Measurements from ENCODE around the gene SLA2.
"Not testable (repeated sequence)": the region's sequence is repeated elsewhere in the genome, so short reads cannot be mapped to it uniquely, and the experiment has no call there.

Gene SLA2, protein sequence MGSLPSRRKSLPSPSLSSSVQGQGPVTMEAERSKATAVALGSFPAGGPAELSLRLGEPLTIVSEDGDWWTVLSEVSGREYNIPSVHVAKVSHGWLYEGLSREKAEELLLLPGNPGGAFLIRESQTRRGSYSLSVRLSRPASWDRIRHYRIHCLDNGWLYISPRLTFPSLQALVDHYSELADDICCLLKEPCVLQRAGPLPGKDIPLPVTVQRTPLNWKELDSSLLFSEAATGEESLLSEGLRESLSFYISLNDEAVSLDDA

DNA sequence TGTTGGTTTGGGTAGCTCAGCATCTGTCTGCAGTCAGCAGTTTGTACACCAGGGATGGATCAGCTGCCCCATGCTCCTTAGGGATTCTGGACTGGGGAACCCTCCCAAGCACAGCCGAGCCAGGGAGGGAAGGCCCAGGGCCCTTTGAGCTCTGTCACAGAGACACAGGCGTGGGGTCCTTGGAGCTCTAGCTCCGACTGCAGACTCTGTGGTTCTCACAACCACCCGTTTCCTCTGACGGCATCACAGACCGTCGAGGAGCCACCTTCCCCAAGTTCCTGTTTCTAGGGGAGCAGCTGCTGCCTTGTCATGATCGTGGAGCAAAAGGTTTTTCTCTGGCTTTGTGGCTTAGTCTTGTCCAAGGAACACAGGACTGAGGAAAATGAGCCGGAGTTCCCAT, at the start of gene SLA2:
SLA2 (minus strand) TSS at position 199 of the 400 bp plus-strand sequence. CDS start 4,861 bp downstream, outside the sequence.
- TF ChIP-seq TOX (CRISPR knock-in tag; IDR thresholded peaks at IDR 0.05; ENCODE audit: borderline replicate concordance) (no peak), ZNF565 (CRISPR knock-in tag; conservative IDR thresholded peaks at IDR 0.05; ENCODE audit: low read depth) (no peak), ZFP3 (CRISPR knock-in tag; IDR thresholded peaks at IDR 0.05) (no peak), SNAI2 (CRISPR knock-in tag; IDR thresholded peaks at IDR 0.05) (no peak), ESRRG (CRISPR knock-in tag; IDR thresholded peaks at IDR 0.05) (no peak), ZC3H10 (CRISPR knock-in tag; IDR thresholded peaks at IDR 0.05) (no peak)
- TF ChIP-seq, protein P1, sequence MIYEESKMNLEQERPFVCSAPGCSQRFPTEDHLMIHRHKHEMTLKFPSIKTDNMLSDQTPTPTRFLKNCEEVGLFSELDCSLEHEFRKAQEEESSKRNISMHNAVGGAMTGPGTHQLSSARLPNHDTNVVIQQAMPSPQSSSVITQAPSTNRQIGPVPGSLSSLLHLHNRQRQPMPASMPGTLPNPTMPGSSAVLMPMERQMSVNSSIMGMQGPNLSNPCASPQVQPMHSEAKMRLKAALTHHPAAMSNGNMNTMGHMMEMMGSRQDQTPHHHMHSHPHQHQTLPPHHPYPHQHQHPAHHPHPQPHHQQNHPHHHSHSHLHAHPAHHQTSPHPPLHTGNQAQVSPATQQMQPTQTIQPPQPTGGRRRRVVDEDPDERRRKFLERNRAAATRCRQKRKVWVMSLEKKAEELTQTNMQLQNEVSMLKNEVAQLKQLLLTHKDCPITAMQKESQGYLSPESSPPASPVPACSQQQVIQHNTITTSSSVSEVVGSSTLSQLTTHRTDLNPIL (CRISPR knock-in tag; IDR thresholded peaks at IDR 0.05; ENCODE audit: low read depth): no peak
- ATAC-seq: no peak

DNA sequence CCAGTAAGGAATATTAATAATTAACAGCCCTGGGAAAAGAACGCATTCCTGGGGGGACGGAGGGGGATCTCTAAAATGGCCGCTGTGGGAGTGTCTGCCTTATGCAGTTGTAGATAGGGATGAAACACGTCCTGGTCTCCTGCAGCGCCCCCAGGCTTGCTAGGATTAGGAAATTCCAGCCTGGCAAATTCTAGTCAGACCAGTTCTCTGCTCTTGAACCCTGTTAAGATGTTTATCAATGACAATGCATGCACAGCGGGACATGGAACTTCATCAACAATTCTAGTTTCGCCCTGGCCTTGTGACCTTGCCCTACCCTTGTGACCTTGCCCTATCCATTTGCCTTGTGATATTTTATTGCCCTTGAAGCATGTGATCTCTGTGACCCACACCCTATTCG, 49.5 kb upstream of the SLA2 start:
- not testable (repeated sequence) for ATAC-seq

DNA sequence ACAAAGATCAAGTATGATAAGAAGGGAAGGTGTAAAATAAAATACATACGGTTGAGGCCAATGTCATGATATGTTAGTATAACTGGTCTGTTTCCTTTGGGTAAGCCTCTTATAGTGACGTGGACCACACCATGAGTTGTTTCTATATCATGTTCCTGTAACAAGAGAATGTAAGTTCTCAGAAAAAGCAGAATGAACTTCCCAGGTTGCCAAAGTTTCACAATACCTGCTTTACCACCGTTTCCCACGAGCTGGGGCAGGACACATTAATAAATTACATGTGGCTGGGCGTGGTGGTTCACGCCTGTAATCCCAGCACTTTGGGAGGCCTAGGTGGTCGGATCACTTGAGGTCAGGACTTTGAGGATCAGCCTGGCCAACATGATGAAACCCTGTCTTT, 42.6 kb upstream of the SLA2 start:
- TF ChIP-seq PPARA (CRISPR knock-in tag; IDR thresholded peaks at IDR 0.05; ENCODE audit: borderline replicate concordance): no peak
- TF ChIP-seq TCF4 (CRISPR knock-in tag; IDR thresholded peaks at IDR 0.05; ENCODE audit: borderline replicate concordance): no peak
- TF ChIP-seq, protein P2, sequence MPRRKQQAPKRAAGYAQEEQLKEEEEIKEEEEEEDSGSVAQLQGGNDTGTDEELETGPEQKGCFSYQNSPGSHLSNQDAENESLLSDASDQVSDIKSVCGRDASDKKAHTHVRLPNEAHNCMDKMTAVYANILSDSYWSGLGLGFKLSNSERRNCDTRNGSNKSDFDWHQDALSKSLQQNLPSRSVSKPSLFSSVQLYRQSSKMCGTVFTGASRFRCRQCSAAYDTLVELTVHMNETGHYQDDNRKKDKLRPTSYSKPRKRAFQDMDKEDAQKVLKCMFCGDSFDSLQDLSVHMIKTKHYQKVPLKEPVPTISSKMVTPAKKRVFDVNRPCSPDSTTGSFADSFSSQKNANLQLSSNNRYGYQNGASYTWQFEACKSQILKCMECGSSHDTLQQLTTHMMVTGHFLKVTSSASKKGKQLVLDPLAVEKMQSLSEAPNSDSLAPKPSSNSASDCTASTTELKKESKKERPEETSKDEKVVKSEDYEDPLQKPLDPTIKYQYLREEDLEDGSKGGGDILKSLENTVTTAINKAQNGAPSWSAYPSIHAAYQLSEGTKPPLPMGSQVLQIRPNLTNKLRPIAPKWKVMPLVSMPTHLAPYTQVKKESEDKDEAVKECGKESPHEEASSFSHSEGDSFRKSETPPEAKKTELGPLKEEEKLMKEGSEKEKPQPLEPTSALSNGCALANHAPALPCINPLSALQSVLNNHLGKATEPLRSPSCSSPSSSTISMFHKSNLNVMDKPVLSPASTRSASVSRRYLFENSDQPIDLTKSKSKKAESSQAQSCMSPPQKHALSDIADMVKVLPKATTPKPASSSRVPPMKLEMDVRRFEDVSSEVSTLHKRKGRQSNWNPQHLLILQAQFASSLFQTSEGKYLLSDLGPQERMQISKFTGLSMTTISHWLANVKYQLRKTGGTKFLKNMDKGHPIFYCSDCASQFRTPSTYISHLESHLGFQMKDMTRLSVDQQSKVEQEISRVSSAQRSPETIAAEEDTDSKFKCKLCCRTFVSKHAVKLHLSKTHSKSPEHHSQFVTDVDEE (CRISPR knock-in tag; IDR thresholded peaks at IDR 0.05): no peak
- no peak for TF ChIP-seq ISL1 (CRISPR knock-in tag; IDR thresholded peaks at IDR 0.05)
- no peak for TF ChIP-seq ARNTL (CRISPR knock-in tag; IDR thresholded peaks at IDR 0.05; ENCODE audit: borderline replicate concordance, low read depth)
- no peak for TF ChIP-seq BACH2 (CRISPR knock-in tag; IDR thresholded peaks at IDR 0.05; ENCODE audit: borderline replicate concordance)
- no peak for TF ChIP-seq RARB (CRISPR knock-in tag; IDR thresholded peaks at IDR 0.05)
- TF ChIP-seq ZC3H10 (CRISPR knock-in tag; IDR thresholded peaks at IDR 0.05): no peak
- no peak for TF ChIP-seq ZNF565 (CRISPR knock-in tag; conservative IDR thresholded peaks at IDR 0.05; ENCODE audit: low read depth)
- TF ChIP-seq ZFP30 (CRISPR knock-in tag; IDR thresholded peaks at IDR 0.05): no peak
- TF ChIP-seq ZFP3 (CRISPR knock-in tag; IDR thresholded peaks at IDR 0.05): no peak
- no peak for TF ChIP-seq SNAI2 (CRISPR knock-in tag; IDR thresholded peaks at IDR 0.05)
- TF ChIP-seq TOX (CRISPR knock-in tag; IDR thresholded peaks at IDR 0.05; ENCODE audit: borderline replicate concordance): no peak
- TF ChIP-seq, protein P3, sequence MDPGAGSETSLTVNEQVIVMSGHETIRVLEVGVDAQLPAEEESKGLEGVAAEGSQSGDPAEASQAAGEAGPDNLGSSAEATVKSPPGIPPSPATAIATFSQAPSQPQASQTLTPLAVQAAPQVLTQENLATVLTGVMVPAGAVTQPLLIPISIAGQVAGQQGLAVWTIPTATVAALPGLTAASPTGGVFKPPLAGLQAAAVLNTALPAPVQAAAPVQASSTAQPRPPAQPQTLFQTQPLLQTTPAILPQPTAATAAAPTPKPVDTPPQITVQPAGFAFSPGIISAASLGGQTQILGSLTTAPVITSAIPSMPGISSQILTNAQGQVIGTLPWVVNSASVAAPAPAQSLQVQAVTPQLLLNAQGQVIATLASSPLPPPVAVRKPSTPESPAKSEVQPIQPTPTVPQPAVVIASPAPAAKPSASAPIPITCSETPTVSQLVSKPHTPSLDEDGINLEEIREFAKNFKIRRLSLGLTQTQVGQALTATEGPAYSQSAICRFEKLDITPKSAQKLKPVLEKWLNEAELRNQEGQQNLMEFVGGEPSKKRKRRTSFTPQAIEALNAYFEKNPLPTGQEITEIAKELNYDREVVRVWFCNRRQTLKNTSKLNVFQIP (CRISPR knock-in tag; IDR thresholded peaks at IDR 0.05; ENCODE audit: borderline replicate concordance, low read depth): no peak
- ATAC-seq: no peak

DNA sequence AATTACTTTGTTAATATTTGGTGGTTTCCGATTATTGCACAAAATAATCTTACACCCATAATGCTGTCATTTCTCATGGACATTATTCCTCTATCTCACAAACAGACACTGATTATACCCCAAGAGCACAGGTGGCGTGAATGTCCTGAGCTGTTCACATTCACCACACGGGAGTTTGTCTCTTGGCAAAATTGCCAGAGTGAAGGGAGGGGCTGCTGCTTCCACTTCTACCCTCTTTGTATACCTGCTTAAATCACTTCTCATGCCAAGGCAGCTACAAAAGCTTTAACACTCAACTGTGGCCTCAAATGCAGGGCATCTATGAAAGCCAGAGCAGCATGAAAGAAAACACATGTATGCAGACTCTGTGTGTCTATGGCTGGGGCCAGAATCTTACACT, 41.9 kb upstream of the SLA2 start:
- TF ChIP-seq ZFP3 (CRISPR knock-in tag; IDR thresholded peaks at IDR 0.05) (no peak), TCF4 (CRISPR knock-in tag; IDR thresholded peaks at IDR 0.05; ENCODE audit: borderline replicate concordance) (no peak), ARNTL (CRISPR knock-in tag; IDR thresholded peaks at IDR 0.05; ENCODE audit: borderline replicate concordance, low read depth) (no peak), BACH2 (CRISPR knock-in tag; IDR thresholded peaks at IDR 0.05; ENCODE audit: borderline replicate concordance) (no peak), SNAI2 (CRISPR knock-in tag; IDR thresholded peaks at IDR 0.05) (no peak), CSDC2 (CRISPR knock-in tag; IDR thresholded peaks at IDR 0.05) (no peak), ZNF565 (CRISPR knock-in tag; conservative IDR thresholded peaks at IDR 0.05; ENCODE audit: low read depth) (no peak), OSR1 (CRISPR knock-in tag; IDR thresholded peaks at IDR 0.05) (no peak)
- no peak for ATAC-seq

DNA sequence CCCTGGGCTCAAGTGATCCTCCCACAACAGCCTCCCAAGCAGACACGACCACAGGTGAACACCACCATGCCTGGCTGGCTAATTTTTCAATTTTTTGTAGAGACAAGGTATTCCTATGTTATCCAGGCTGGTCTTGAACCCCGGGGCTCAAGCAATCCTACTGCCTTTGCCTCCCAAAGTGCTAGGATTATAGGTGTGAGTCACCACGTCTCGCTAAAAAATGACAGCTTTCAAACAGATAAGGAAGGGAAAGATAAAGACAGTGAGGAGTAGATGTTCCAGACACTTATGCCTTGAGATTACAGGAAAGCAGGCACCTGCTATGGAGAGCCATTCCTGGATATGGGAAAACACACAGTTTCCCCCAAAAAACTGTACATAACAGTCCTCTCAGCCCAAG, 40.9 kb upstream of the SLA2 start:
- TF ChIP-seq ZNF70 (CRISPR knock-in tag; IDR thresholded peaks at IDR 0.05): no peak
- TF ChIP-seq TCF4 (CRISPR knock-in tag; IDR thresholded peaks at IDR 0.05; ENCODE audit: borderline replicate concordance): no peak
- no peak for TF ChIP-seq ZFP3 (CRISPR knock-in tag; IDR thresholded peaks at IDR 0.05)
- no peak for TF ChIP-seq GLIS3 (CRISPR knock-in tag; IDR thresholded peaks at IDR 0.05)
- no peak for TF ChIP-seq BACH2 (CRISPR knock-in tag; IDR thresholded peaks at IDR 0.05; ENCODE audit: borderline replicate concordance)
- no peak for TF ChIP-seq ISL1 (CRISPR knock-in tag; IDR thresholded peaks at IDR 0.05)
- no peak for TF ChIP-seq TOX (CRISPR knock-in tag; IDR thresholded peaks at IDR 0.05; ENCODE audit: borderline replicate concordance)
- no peak for TF ChIP-seq ZNF8 (CRISPR knock-in tag; IDR thresholded peaks at IDR 0.05)
- no peak for ATAC-seq

Data from SK-N-SH treated with all-trans-retinoic acid at 6 μM for 48 hours (cell line).